IPS DF 6.9 (cell line): ENCODE data around the gene SLC10A7.

Source experiments
- DNase-seq: peaks from one replicate; pipeline ENCODE4 v3.0.0-alpha.2; 2013; ENCODE audit warnings: low read depth, low spot score
- H3K27ac ChIP-seq: one replicate; pipeline ENCODE4 v1.5.1; 2013; ENCODE audit warnings: low read length, control low read depth
- H3K27me3 ChIP-seq: 2 replicates; pipeline ENCODE4 v1.6.1; 2013; ENCODE audit warnings: mild to moderate bottlenecking, low read length; ENCODE audit not compliant: control insufficient read depth, insufficient read depth
- H3K36me3 ChIP-seq: 2 replicates; pipeline ENCODE4 v1.6.1; 2013; ENCODE audit warnings: low read length; ENCODE audit not compliant: control insufficient read depth, insufficient read depth
- H3K4me1 ChIP-seq: 2 replicates; pipeline ENCODE4 v1.6.1; 2013; ENCODE audit warnings: low read length; ENCODE audit not compliant: control insufficient read depth, insufficient read depth
- H3K4me3 ChIP-seq: 2 replicates; pipeline ENCODE4 v1.5.1; 2013; ENCODE audit warnings: mild to moderate bottlenecking, low read length
- H3K9me3 ChIP-seq: 2 replicates; pipeline ENCODE4 v1.6.1; 2013; ENCODE audit warnings: low read length, inconsistent platforms; ENCODE audit not compliant: control insufficient read depth, insufficient read depth
- WGBS: extraction: QIAGEN DNeasy Blood & Tissue Kit; methylation state at CpG from one replicate; pipeline ENCODE4 v1.1.7; 2013; ENCODE audit warnings: mixed read lengths, missing lambda C conversion rate; ENCODE audit not compliant: insufficient read length, insufficient coverage; 5-methylcytosine and 5-hydroxymethylcytosine counted together

SLC10A7 gene

DNA sequence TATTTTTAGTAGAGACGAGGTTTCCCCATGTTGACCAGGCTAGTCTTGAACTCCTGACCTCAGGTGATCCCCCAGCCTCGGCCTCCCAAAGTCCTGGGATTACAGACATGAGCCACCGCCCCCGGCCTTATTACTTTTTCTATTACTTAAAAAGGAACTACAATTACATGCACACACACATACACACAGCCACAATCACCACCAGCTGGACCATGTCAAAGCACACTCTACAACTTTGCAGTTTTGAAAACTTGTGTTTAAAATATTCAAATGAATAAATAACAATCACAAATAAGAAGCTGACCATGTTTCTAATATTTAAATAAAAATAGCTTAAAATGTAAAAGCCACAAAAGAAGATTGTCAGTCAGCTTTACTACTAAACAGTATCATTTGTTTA is 23.4 kb downstream of the SLC10A7 start:
- Histone ChIP-seq H3K4me1 (no peaks in the 10 kb centered on the region), H3K36me3 (no peaks in the 10 kb centered on the region), H3K9me3 (no peaks in the 10 kb centered on the region), H3K4me3 (no peak overlapping the region), H3K27me3 (no peaks in the 10 kb centered on the region), H3K27ac (no peak overlapping the region)
- WGBS: no CpG with 5 or more reads among the region's 4 CpGs
- no peak for DNase-seq

DNA sequence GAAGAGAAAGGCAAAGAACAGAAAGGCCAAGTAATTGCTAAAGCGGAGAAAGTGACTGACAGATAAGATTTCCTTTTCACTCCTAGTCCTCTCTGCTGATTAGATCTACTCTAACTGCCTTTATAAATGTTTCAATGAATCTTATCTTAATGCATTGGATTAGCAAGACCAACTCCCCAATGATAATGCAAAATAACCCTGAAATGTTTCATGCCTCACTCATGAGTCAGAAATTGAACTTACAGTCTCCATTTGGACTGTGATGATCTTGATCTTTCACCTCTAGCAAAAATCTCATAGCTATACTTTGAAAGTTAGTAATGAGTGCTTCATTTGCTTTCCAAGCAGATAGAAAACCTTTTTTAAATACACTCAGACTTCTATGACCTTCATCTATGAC is 26.5 kb downstream of the SLC10A7 start:
- DNase-seq: no peak
- Histone ChIP-seq H3K4me1 (no peaks in the 10 kb centered on the region), H3K27me3 (no peaks in the 10 kb centered on the region), H3K36me3 (no peaks in the 10 kb centered on the region), H3K9me3 (no peaks in the 10 kb centered on the region), H3K4me3 (no peak overlapping the region), H3K27ac (no peak overlapping the region)
- no CpG with 5 or more reads among the region's 1 CpG for WGBS

DNA sequence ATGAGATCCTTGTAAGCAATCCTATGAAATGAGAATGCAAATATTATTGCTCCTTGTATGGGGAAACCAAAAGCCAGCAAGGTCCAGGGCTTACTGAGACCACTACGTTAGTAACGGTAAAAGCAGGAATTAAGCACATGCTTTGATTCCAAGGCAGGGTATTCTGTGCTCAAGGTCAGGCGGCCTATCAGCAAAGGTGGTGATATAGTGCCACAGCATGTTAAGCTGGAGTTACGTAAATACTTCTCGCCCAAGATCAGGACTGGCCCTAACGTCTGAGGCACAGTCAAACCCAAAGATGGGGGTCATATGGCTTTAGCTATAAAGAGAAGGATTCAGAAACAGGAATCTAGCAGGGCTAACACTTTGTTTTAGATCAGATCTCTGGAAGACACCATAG is 27.6 kb downstream of the SLC10A7 start:
- no peaks in the 10 kb centered on the region for H3K4me1 ChIP-seq
- H3K27ac ChIP-seq: no peak overlapping the region

DNA sequence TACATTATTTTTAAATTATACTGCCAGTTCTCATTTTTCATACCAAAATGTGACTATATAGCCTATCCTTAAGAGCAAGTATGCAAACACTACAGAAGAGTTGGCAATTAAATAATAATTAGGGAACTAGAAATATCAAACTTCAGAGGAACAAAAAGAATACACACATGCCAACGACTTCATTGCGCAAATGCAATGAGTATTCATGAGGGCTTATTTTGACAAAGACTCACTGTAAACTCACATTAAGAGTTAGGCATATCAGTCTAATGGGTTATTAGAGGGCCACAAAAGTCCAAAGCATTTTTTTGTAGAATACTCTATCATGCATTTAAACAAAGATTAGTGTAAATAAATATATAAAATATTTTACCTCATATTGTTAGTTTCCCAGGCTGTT is 31.6 kb downstream of the SLC10A7 start:
- Histone ChIP-seq H3K27me3 (no peaks in the 10 kb centered on the region), H3K9me3 (no peaks in the 10 kb centered on the region), H3K27ac (no peak overlapping the region), H3K4me3 (no peak overlapping the region), H3K36me3 (no peaks in the 10 kb centered on the region), H3K4me1 (no peaks in the 10 kb centered on the region)
- no CpG with 5 or more reads among the region's 2 CpGs for WGBS
- DNase-seq: no peak

More for the DNA sequence above, 27.6 kb downstream of the SLC10A7 start:
- no peaks in the 10 kb centered on the region for H3K36me3 ChIP-seq
- H3K27me3 ChIP-seq: no peaks in the 10 kb centered on the region
- no peak overlapping the region for H3K4me3 ChIP-seq
- WGBS: no CpG with 5 or more reads among the region's 6 CpGs
- H3K9me3 ChIP-seq: no peaks in the 10 kb centered on the region
- DNase-seq: no peak

DNA sequence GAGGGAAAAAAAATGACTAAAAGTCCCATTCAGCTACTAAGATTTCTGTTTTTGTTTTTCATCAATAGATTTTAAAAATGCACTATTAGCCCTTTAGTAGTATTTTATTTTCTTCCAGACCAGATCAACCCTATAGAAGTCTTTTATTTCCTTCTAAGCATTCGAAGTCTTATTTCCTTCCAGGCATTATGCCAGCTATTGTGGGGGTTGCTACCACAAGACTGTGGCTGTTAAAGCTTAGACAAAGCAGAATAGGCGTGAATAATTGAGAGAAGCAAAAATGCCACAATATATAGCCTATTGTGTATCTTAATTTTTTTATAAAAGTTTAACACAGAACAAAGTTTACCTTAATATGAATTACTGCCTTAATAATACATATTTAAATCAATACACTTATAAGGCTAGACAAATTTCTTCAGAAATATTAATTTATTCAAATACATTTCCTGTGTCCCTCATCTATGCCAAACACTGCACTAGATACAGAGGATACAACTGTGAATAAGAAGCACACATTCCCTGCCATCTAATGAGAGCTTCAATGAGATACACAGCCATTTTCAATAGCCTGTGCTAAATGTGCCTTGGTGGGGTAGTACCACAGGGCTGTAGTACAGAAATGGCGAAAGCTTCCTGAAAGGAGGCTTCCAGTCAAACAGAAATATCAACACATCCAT is 33.1 kb downstream of the SLC10A7 start:
- DNase-seq: no peak
- no peak overlapping the region for H3K27ac ChIP-seq
- no peaks in the 10 kb centered on the region for H3K9me3 ChIP-seq
- no peaks in the 10 kb centered on the region for H3K4me1 ChIP-seq
- no peaks in the 10 kb centered on the region for H3K27me3 ChIP-seq
- H3K4me3 ChIP-seq: no peak overlapping the region
- no peaks in the 10 kb centered on the region for H3K36me3 ChIP-seq
- WGBS: no CpG with 5 or more reads among the region's 3 CpGs

DNA sequence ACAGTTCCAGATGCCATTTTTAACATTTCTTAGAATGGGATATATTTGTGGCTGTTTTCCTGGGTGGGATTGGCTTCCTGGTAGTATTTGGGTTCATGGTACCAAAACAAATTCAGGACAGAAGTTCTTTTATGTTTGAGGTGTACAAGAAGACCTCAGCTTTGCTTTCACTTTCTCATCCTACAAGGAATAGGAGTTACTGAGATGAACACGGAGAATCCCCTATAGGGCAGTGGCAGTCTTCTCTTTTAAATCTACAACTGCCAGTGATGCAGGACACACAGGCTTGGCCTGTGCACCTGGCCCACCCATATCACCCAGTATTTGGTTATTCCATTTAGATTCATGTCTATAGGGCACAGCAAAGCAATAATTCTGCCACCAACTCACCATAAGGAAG is 35.2 kb downstream of the SLC10A7 start:
- Histone ChIP-seq H3K27ac (no peak overlapping the region), H3K27me3 (no peaks in the 10 kb centered on the region), H3K36me3 (no peaks in the 10 kb centered on the region), H3K4me1 (no peaks in the 10 kb centered on the region), H3K4me3 (no peak overlapping the region), H3K9me3 (no peaks in the 10 kb centered on the region)
- DNase-seq: no peak
- no CpG with 5 or more reads among the region's 1 CpG for WGBS

DNA sequence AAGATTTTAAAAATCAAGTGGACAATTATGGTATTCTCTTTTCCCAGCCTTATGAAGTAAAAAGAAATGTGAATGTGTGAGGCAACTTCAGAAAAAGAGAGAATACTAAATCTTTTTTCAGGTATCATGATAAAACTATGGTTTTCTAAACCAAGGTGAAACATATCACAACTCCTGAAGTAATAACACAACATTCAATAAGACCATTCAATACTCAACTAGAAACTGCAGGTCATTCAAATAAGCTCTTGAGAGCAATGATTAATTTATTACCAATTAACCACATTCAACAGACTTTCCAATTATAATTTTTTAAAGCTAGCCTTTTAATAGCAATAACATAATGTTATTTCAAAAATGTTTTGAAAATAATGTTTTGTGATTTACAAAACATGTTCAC is 35.8 kb downstream of the SLC10A7 start:
- Histone ChIP-seq H3K9me3 (no peaks in the 10 kb centered on the region), H3K27ac (no peak overlapping the region), H3K4me1 (no peaks in the 10 kb centered on the region), H3K27me3 (no peaks in the 10 kb centered on the region), H3K4me3 (no peak overlapping the region), H3K36me3 (no peaks in the 10 kb centered on the region)
- DNase-seq: no peak

DNA sequence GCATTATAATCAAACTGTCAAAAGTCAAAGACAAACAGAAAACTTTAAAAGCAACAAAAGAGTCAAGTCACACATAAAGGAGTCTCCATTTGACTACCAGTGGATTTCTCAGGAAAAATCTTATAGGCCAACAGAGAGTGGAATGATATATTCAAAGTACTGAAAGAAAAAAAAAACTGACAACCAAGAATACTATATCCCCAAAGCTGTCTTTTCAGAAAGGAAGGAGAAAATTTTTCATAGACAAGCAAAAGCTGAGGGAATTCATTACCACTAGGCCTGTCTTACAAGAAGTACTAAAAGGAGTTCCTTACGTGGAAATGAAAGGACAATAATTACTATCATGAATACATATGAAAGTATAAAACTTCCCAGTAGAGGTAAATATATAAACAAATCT is 39.0 kb downstream of the SLC10A7 start:
- no peak overlapping the region for H3K4me3 ChIP-seq
- no peaks in the 10 kb centered on the region for H3K27me3 ChIP-seq
- H3K9me3 ChIP-seq: no peaks in the 10 kb centered on the region
- no peak for DNase-seq
- no CpG with 5 or more reads among the region's 1 CpG for WGBS
- H3K27ac ChIP-seq: no peak overlapping the region
- H3K36me3 ChIP-seq: no peaks in the 10 kb centered on the region
- H3K4me1 ChIP-seq: no peaks in the 10 kb centered on the region

DNA sequence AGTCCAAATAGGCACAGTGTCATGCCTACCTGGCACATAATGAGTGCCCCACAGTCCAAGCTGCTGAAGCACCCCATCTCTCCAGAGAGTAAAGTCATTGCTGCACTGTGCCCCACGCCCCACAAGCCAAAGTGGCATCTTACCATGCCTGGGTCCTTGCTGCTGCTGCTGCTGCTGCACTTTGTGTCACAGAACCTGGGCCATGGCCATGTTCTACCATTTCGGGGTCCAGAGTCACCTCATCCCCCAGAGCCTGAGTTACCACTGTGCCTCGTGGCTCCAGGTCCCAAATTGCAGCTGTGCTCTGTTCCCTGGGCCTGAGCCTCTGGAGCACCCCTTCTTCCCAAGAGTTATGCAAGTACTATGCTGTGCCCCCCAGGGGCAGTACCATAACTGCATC is 40.5 kb downstream of the SLC10A7 start:
- no CpG with 5 or more reads among the region's 3 CpGs for WGBS
- no peak for DNase-seq

DNA sequence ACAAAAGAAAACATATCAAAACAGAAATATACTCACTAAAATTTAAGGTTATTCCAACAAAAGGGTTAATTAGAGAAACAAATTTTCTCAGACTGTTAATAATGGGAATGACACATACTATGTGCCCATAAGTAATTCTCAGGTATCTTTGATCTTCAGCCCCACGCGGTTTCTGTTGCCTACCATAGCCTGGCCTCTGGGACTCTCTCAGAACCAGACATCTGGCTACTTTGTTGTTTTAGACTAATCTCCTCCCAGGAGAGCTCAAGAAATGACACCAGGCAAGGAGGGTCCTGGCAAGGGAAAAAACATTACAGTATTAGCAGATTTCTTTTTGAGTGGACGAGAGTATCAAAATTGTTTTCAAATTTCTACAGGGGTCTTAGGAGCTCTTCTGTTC is 43.7 kb downstream of the SLC10A7 start:
- no peaks in the 10 kb centered on the region for H3K9me3 ChIP-seq
- no peak overlapping the region for H3K27ac ChIP-seq
- no peaks in the 10 kb centered on the region; the same call in 1 of the 2 replicates for H3K27me3 ChIP-seq
- H3K4me1 ChIP-seq: no peaks in the 10 kb centered on the region
- H3K4me3 ChIP-seq: no peak overlapping the region
- no peak for DNase-seq
- no peaks in the 10 kb centered on the region for H3K36me3 ChIP-seq
- no CpG with 5 or more reads among the region's 3 CpGs for WGBS

More for the DNA sequence above, 40.5 kb downstream of the SLC10A7 start:
- no peaks in the 10 kb centered on the region for H3K4me1 ChIP-seq
- no peak overlapping the region for H3K27ac ChIP-seq
- no peaks in the 10 kb centered on the region; the same call in 1 of the 2 replicates for H3K27me3 ChIP-seq
- no peak overlapping the region for H3K4me3 ChIP-seq
- no peaks in the 10 kb centered on the region for H3K36me3 ChIP-seq
- H3K9me3 ChIP-seq: no peaks in the 10 kb centered on the region

DNA sequence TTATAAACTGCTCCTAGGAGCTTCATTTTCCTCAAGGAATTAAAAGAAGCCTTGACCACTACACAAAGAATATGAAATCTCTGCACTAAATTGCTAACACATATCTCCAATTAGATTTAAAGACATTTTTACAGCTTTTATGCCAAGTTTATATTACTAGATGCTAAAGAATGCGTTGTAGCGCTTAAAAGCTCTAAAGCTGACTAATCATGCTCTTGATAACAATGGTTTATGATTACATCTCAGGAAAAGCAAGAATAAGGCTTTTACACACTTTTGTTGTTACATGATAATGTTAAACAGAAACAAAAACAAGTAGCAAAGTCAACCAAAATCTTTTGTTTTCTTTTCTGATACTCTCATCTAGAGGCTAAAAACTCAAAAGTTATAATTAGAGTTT is 44.7 kb downstream of the SLC10A7 start:
- no peaks in the 10 kb centered on the region for H3K36me3 ChIP-seq
- no peak overlapping the region for H3K4me3 ChIP-seq
- DNase-seq: no peak
- H3K27ac ChIP-seq: no peak overlapping the region
- peaks cover 1% of the 10 kb centered on the region; the same call in 1 of the 2 replicates for H3K4me1 ChIP-seq
- WGBS: no CpG with 5 or more reads among the region's 2 CpGs
- H3K9me3 ChIP-seq: no peaks in the 10 kb centered on the region
- no peaks in the 10 kb centered on the region; the same call in 1 of the 2 replicates for H3K27me3 ChIP-seq
